HG03575 (cell line): ENCODE data around the gene BMPR2.
"Not testable (repeated sequence)": the region's sequence is repeated elsewhere in the genome, so short reads cannot be mapped to it uniquely, and the experiment has no call there.

ENCODE experiments used
- ATAC-seq: cut with Tn5 transposase; IDR thresholded peaks from one replicate; pipeline ENCODE4 v1.9.1; 2021; ENCODE audit not compliant: unreplicated experiment, insufficient number of reproducible peaks, low FRiP score; ENCODE audit errors: extremely low read depth

Gene BMPR2

DNA sequence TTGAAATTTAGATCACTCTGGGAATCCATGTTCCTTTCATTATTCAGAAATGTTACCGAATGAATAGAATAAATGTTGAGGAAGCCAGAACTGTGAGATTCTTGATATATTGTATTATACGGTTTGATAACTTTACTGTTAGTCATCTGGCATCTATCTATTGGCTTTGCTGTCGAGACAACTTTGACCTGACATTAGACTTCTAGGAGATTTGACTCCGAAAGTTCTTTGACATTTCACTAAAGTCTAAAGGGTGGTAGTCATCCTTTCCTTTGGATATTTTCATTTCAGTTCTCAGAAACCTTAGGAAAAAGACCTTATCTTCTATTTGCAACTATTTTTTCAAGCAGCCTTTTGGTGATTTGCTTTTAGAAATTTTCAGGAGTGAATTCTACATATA lies 1.9 kb downstream of the BMPR2 start:
- no peak for ATAC-seq

DNA sequence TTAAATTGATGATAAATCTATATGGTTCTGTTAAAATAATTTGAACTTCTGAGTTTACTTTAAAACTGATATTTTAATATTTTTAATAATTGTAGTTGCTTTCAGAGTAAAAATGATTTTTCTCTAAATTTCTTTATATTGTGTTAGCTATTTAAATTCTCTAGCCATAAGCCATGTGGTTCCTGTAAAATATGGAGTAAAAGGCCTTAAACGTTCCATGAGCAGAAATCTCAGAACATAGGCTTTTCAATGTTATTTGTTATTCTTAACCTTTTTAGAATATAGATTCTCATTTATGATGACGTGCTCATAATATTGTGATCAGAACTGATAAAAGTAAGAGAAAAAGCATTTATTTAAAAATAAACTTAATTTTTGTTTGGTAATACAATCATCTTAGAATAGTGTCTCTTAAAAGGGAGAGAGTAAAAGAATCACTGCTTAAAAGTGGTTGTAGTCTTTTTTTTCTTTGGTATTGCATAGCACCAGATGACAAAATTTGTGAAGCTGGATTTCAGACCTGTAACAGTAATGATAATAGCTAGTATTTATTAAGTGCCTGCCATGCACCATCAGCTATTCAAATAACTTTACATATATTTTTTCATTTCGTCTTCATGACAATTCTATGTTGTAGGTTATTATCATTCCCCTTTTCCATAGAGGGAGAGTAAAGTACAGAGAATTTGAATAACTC lies 2.7 kb downstream of the BMPR2 start:
- ATAC-seq, result no peak

DNA sequence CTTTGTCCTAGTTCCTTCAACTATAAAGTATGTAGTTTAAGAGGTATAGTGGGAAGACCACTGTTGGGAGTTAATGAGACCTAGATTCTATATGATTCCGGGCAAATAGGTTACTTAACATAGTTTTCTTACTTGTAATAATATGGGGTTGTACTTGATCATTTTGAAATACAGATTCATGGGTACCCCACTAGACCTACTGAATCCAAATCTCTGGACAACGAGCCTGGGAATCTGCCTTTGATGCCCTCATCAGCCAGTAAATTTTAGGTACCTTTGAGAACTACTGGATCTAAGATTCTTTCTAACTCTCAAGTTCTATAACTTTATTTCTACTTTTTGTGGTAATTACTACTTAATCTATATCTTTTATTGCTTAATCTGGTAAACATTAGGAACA lies 6.6 kb downstream of the BMPR2 start:
- no peak for ATAC-seq

DNA sequence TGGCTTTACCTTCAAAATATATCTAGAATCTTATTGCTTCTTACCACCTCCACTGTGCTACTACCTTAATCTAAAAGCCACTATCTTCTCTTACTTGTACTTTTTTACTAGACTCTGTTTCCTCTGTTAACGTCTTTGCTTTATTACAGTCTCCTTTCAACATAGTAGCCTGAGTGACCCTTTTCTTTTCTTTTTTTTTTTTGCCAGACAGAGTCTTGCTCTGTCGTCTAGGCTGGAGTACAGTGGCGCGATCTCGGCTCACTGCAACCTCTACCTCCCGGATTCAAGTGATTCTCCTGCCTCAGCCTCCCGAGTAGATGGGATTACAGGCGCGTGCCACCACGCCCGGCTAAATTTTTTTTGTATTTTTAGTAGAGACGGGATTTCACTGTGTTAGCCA lies 10.4 kb downstream of the BMPR2 start:
- ATAC-seq, result not testable (repeated sequence)

DNA sequence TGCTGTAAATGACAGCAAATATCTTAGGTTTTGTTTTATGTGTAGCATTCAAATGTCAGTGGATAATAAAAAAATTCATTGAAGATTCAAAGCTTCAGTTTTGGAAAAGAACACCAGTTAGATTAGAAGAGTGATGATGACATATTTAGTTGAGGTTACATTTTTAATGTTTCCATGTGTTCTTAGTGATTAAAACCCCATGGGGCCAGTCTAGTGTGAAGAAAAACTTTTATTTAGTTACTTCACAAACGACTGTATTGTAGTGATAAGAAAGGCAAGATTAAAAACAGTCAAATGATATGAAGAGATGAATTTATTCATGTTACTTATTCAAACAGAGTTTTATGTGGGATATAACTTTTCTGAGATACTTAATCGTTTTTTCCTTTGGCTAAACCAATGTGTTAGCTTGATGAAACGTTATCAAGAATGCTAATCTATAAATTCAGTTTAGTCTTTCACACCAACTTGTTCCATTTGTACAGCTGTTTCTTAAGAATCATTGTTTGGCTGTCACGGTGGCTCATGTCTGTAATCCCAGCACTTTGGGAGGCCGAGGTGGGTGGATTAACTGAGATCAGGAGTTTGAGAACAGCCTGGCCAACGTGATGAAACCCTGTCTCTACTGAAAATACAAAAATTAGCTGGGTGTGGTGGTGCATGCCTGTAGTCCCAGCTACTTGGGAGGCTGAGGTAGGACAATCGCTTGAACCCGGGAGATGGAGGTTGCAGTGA lies 11.6 kb downstream of the BMPR2 start:
- no peak for ATAC-seq

DNA sequence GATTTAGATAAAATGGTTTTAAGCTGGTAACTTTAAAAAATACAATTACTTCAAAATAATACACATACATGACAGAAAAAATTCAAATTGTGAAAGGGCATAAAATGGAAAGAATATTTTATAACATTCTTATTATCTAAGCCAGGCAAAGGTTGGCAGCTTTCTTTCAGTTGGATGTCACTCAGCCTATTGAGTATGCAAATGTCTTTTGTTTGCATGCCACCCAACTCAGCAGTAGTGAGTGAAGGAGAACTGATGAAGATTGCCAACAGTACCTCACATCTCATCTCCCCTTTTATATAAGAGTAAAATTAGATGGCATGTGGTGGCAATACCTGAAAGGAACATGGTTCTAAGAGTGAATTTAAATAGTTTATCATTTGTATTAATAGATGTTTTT lies 24.8 kb downstream of the BMPR2 start:
- no peak for ATAC-seq

DNA sequence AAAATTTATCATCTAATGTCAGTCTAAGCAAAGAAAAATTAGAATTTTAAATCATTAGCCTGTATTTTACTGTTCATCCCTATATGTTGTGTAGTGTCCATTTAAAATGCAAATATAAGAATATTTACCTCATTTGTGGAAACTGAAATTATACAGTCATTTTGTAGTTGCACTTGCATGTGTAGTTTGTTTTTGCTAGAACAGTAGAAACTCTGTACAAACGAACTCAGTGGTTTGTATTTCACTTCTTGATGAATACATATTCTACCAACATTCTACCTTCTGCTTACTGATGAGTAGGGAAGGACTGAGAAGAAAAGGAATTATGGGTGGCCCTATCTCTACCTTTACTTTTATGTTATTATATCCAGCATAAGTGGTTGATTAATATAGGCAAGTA lies 29.7 kb downstream of the BMPR2 start:
- no peak for ATAC-seq

DNA sequence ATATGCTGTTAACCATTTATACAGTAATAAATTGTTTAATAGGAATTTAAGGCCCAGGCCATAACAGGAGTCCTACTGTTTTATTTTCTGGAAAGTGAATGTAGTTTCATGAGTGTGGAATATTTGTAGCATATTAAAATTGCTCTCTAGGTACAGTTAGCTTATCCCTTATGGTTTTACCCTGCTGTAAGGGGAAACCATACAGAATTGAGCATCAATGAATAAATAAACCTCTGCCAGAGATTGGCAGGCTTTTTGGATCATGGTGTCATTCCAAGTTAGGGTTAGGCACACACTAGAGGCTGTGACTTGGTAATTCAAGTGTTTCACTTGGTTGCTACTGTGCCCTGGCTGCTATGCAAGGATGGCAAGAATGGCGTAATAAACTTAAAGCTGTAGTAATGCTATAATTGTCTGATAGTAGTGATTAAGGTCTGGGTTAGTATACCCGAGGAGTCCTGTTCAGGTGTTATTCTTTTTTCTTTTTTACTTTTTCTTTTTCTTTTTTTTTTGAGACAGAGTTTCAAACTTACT lies 30.4 kb downstream of the BMPR2 start:
- ATAC-seq, result no peak

DNA sequence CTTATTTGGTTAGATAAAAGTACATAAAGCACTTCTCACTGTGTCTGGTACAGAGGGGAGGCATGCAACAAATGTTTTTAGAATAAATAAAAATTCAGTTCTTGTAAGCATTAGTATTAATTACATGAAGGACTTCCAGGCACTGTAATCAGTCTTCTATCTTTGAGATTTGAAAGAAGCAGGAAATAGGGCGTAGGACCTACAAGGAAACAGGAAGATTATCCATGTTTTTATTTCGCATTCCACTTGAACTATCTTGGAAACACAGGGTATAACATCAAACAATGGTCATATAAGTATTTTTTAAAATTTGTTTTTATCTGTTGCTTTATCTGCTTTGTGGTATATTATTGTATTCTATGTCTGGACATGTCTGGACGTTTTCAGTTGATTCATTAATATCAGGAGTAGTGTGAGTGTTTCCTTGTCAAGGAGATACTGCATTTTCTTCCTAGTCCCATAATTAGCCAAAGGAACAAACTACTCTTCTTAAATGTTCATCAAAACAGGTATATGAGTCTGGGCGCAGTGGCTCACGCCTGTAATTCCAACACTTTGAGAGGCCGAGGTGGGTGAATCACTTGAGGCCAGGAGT lies 32.5 kb downstream of the BMPR2 start:
- ATAC-seq, result no peak

DNA sequence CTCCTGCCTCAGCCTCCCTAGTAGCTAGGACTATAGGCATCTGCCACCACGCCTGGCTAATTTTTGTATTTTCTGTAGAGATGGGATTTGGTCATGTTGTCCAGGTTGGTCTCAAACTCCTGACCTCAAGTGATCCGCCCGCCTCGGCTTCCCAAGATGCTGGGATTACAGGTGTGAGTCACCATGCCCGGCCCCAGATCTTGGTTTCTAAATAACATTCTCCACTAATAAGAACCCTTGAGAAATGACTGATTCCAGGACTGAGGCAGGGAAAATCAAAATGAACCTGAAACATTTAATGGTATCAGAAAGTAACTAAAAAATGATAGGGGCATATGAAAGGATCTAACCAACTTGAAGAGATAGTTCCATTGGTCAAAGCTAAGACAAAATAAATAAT lies 34.0 kb downstream of the BMPR2 start:
- no peak for ATAC-seq

DNA sequence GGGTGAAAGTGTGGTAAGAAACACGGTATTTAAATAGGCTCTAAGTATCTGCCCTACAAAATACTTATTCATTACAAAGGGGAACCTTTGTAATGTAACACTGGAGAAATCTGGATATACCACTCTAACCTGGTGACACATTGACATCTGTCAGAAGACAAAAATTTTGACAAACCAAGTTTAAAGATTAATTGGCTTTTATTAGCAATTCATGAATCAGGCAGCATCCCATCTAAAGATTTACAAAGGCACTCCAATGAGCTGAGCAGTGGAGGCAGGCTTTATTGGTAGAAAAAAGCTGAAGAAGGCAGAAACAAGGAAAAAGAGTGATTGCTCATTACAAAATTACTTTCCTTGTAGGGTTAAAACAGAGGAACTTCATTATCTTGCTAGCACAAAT lies 35.0 kb downstream of the BMPR2 start:
- ATAC-seq, result no peak

DNA sequence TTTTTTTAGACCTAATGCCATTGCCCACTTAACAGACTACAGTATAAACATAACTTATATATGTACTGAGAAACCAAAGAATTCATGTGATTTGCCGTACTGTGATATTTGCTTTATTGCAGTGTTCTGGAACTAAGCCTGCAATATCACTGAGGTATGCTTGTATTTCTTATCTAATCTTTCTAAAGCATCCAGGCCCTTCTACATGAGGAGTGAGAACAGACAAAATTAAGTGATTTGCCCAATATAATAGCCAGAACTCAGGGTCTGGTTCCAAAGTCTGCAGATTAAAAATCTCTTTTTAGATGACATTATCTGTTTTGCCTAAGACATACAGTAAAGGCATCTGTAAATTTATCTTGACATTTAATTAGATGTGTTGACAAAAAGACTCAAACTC lies 41.9 kb downstream of the BMPR2 start:
- no peak for ATAC-seq

DNA sequence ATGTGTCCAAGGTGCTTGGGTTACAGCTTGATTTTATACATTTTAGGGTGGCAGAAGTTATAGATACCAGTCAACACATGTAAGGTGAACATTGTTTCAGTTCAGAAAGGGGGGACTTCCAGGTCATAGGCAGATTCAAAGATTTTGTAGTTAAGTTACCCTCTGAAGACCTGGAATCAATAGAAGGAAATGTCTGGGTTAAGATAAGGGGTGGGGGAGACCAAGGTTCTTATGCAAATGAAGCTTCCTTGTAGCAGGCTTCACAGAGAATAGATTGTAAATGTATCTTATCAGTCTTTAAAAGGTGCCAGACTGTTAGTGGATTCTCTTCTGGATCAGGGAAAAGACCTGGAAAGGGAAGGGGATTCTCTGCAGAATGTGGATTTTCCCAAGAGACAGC lies 42.4 kb downstream of the BMPR2 start:
- ATAC-seq, result no peak

DNA sequence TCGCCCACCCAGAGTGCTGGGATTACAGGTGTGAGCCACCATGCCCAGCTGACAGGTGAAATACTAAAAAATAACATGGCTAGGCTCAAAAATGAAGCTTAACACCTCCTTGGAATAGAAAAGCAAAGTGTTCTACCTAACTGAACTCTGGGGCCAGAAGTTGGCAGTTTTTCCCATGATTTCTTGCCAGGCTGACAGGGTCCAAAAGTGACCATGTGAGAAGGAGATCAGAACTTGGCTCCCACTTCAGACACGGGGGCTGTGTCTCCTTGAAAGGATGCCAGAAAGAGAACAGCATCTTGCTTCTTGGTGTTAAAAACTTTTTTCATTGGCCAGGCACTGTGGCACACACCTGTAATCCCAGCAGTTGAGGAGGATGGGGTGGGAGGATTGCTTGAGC lies 47.0 kb downstream of the BMPR2 start:
- no peak for ATAC-seq

DNA sequence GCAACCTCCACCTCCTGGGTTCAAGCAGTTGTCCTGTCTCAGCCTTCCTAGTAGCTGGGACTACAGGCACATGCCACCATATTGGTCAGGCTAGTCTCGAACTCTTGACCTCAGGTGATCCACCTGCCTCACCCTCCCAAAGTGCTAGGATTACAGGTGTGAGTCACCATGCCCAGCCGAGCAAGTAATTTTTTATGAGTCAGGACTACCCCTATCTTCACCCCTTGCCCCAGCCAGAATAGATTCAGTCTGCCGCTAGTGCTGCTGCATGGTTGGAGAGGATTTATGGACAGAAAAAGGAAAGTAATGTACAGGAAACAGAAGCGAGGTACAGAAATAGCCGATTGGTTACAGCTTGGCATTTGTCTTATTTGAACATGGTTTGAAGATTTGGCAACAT lies 48.9 kb downstream of the BMPR2 start:
- no peak for ATAC-seq

DNA sequence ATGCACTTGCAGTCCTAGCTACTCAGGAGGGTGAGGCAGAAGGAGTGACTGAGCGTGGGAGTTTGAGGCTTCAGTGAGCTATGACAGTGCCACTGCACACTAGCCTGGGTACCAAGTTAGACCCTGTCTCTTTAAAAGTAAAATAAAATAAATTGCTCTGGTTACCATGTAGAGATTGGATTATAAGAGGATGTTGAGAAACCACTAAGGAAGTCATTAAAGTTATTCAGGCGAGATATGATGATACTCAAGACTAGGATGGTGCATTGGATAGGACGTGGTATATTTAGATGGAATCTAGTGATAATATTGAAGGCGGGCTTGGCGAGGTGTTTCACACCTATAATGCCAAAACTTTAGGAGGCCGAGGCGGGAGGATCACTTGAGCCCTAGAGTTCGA lies 50.6 kb downstream of the BMPR2 start:
- no peak for ATAC-seq

DNA sequence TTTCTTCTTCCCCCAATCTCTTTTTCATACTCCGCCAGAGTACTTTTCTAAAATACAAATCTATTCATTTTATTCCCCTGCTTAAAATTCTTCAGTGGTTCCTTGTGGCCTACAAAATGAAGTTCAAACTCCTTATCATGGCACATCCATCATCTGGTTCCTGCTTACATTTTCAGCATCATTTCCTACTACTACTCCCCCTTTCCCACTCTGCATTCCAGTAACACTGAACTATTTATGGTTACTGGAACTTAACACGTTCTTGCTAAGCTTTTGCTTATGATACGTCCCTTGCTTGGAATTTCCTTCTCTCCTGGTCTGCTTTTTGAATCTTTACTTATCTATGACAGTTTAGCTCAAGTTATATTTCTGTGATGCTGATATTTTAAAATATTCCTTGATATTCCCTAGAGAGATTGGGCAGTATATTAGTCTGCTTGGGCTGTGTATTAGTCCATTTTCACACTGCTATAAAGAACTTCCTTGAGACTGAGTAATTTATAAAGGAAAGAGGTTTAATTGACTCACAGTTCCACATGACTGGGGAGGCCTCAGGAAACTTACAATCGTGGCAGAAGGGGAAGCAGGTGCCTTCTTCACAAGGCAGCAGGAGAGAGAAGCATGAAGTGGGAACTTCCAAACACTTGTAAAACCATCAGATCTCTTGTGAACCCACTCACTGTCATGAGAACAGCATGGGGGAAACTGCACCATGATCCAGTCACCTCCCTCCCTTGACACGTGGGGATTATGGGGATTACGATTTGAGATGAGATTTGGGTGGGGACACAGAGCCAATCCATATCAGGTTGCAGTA lies 53.2 kb downstream of the BMPR2 start:
- no peak for ATAC-seq

DNA sequence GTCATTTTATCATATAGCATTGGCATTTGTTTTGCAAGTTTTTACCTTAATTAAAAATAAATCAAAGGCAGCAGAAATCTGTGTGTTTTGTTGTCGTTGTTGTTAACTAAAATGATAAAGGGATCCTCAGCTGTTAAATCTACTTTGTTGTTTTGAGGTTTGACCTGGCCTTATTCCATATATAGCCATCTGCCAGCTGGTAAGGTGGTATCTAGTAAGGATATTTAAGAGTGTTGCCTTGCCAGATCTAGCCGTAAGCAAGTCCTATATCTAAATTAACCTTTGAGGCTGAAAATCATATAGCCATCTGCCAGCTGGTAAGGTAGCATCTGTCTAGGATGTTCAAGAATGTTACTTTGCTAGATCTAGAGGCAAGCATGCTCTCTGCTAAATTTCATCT lies 56.6 kb downstream of the BMPR2 start:
- ATAC-seq, result no peak

DNA sequence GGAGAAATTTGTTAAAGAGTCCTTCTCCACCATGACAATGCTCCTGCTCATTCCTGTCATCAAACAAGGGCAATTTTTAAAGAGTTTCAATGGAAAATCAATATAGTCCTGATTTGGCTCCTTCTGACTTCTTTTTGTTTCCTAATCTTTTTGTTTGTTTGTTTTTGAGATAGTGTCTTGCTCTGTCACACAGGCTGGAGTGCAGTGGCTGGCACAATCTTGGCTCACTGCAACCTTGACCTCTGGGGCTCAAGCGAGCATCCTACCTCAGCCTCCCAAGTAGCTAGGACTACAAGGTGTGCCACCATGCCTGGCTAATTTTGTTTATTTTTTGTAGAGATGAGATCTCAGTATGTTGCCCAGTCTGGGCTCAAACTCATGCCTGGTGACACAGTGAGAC lies 58.3 kb downstream of the BMPR2 start:
- ATAC-seq, result no peak
